AG09319 (cell line): Measurements from ENCODE around the gene TSPAN15.

Source experiments
- DNase-seq: peaks from one replicate; pipeline ENCODE4 v3.0.0-alpha.2; 2010; ENCODE audit warnings: low read depth; ENCODE audit errors: extremely low read depth
- CTCF ChIP-seq: IDR thresholded peaks from 2 replicates; pipeline ENCODE4 v1.5.1; 2011; ENCODE audit warnings: low read depth, mild to moderate bottlenecking, inconsistent platforms, low read length, moderate library complexity

The TSPAN15 gene

GRCh38 chr10:69456880-69457693 is 5.8 kb downstream of the TSPAN15 start:
- DNase-seq, result no peak
- TF ChIP-seq CTCF, result no peak

GRCh38 chr10:69457771-69458237 is 6.5 kb downstream of the TSPAN15 start:
- no peak for DNase-seq
- no peak for TF ChIP-seq CTCF

GRCh38 chr10:69458430-69459100 is 7.3 kb downstream of the TSPAN15 start:
- DNase-seq, result no peak
- no peak for TF ChIP-seq CTCF

- DNase-seq, result no peak
- no peak for TF ChIP-seq CTCF
These were observed 8.0 kb downstream of the TSPAN15 start for GRCh38 chr10:69459101-69459790.

GRCh38 chr10:69459893-69460575 is 8.8 kb downstream of the TSPAN15 start:
- TF ChIP-seq CTCF, result no peak
- no peak for DNase-seq

- no peak for TF ChIP-seq CTCF
- no peak for DNase-seq
These were observed 9.4 kb downstream of the TSPAN15 start for GRCh38 chr10:69460576-69461242.
